Putamen (tissue), 1 donor: ENCODE data around the gene WNK2.

Source experiments
- DNase-seq: peaks from one replicate; pipeline ENCODE4 v3.0.0-alpha.2; 2016; ENCODE audit warnings: low spot score

Gene WNK2

GRCh38 chr9:93255494-93255867 lies 71.5 kb downstream of the WNK2 start:
- DNase-seq = no peak

DNA sequence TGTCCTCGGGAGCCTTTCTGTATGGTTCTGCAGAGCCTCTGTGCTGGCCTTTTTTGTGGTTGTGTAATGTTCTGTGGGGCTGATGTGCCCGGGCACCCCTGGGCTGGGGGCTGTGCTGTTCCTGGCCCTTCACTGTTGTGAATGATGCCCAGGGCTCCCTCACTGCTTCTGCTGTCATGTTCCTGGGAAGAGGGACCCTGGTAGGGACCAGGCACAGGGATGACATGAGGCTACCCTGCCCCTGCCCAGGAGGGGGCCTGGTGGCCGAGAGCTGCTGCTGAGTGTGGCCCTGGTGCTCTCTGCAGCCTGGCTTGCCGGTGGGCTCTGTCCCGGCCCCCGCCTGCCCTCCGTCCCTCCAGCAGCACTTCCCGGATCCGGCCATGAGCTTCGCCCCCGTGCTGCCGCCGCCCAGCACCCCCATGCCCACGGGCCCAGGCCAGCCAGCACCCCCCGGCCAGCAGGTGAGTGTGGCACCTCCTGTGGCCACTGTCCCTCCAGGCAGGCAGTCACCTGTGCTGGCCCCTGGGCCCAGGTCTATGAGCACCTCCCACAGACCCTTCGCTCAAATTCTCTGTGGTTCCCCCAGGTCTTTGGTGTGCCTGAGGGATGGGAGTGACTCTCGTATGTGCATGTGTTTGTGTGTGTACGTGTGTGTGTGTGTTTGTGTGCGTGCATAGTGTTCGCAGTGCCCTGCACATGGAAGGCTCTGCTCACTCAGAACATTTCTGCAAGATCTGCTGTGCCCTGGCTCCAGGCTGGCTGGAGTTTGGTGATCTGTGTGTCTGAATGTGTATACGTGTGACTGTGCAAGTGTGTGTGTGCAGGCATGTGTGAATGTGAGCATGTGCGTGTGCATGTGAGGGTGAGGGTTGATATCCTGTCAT lies 72.3 kb downstream of the WNK2 start:
- DNase-seq = no peak

- no peak for DNase-seq
These were observed 73.2 kb downstream of the WNK2 start for GRCh38 chr9:93256878-93257807.

DNA sequence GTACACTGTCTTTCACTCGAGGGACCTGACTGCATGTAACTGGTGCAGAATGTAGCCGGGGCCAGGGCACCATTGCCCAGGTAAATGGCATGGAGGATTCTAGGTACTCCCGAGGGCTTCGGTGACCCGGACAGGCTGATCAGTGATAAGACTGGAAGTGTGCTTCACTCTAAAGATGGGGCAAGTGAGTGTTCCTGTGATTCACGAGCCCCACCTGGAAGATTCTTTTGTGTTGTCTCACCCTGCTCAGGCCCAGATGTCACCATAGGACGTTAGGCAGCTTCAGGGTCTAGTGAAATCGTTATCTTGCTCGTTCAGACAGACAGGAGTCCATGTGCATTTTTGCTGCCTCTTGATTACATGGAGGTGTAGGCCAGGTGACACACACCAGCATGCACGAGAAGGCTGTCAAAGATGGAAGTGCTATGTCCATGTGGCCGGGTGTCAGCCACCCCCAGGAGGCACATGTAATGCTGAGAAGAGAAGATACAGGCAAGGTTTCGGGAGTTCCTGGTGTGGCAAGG lies 73.9 kb downstream of the WNK2 start:
- no peak for DNase-seq

DNA sequence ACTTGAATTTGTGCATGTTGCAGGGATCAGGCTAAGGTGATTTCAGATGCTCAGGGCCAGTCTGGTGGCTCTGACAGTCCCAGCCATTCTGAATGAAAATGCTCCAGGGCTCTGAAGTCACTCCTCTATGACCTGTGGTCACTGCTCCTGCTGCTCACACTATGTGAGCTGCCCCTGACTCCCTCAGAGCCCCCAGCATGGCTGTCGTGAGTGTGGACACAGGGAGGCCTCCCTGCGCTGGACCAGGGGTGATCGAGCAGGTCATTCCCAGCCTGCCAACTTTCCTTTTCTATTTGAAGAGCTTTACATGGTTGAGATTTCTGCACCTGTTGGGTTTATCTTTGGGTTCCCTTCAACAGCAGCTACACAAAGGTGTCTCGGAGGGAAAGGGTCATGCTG lies 74.5 kb downstream of the WNK2 start:
- no peak for DNase-seq

- no peak for DNase-seq
These were observed 75.0 kb downstream of the WNK2 start for GRCh38 chr9:93258818-93259489.

DNA sequence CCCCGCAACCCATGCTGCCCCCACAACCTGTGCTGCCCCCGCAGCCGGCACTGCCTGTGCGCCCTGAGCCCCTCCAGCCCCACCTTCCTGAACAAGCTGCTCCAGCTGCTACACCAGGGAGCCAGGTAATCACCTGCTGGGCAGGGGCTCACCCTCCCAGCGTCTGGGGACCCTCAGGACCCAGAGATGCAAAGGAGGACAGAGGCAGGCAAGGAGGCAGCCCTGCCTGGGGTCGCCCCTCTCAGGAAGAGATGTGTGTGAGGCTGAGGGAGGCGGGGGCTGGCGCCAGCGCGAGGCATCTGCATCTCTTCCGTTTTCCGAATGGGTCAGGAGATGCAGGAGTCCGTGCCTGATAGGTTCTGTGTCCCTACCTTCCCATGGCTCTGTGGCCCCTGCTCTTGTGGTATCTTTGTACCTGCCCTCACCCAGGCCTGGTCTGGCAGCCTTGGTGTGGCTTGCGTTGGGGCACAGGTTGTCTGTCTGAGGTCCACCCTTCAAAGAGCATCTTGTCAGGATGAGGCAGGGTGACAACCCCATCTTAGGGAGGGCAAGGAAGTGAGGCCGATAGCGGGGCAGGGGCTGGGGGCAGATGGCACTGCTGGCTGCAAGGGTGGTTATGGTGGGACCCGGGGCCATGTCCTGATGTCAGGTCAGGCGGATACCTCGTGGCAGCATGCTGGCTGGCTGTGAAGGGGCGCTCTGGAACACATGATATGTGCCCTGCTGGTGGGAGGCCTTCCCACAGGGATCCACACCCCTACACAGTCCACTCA lies 75.7 kb downstream of the WNK2 start:
- no peak for DNase-seq

DNA sequence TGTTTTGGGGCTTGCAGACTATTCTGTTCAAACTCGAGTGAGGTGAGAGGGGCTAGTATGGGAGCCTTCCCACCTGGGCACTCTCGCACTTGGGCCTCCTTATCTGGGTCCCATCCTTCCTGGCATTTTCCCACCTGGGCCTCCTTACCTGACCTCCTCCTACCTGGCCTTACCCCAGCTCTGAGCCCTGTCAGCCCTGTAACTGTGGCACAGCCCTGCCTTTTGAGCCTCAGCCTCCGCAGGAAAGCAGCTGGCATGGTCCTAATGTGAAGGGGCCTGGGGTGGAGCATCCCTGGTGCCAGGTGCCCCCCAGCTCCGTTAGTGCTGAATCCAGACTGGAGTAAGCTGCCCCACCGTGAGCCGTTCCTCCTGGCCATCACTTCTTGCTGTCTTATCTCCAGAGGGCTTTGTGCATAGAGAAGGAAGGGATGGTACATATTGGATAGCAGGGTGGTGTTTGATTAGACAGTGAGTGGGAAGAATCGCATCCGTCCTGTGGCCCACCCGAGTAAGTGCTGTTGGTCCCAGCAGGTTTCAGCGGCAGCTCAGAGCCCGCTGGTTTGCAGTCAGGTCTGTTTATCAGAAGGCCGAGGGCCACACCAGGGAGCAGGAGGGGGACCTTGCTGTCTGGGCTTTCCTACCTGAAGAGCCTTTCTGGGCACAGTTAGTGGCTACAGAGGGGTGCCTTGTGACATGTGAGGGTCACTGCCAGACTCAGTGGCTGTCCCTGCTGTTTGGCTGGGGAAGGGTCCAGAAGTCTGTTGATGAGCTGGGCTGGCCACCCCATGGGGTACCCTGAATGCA lies 76.5 kb downstream of the WNK2 start:
- DNase-seq = no peak

DNA sequence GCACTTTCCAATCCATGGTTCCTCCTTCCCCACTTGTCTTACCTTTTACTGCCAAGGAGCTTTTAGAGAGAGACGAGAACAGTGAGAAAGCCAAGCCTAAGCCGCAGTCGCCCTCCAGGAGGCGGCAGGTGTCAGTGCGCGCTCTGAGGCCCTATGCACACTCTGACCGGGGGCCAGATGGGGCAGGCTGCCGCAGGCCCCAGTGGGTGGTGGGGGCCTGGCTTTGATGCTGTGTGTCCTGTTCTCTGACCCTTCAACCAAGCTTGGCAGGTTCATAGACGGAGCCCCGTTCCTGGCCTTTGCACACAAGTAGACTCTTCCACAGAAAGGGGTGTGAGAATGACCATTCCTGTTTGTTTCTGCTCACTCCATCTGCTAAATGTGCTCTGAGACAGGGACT lies 77.3 kb downstream of the WNK2 start:
- no peak for DNase-seq

GRCh38 chr9:93261735-93262523 lies 78.0 kb downstream of the WNK2 start:
- DNase-seq = no peak

- DNase-seq = no peak
These were observed 78.8 kb downstream of the WNK2 start for GRCh38 chr9:93262537-93263310.

- no peak for DNase-seq
These were observed 79.6 kb downstream of the WNK2 start for GRCh38 chr9:93263334-93264229.

DNA sequence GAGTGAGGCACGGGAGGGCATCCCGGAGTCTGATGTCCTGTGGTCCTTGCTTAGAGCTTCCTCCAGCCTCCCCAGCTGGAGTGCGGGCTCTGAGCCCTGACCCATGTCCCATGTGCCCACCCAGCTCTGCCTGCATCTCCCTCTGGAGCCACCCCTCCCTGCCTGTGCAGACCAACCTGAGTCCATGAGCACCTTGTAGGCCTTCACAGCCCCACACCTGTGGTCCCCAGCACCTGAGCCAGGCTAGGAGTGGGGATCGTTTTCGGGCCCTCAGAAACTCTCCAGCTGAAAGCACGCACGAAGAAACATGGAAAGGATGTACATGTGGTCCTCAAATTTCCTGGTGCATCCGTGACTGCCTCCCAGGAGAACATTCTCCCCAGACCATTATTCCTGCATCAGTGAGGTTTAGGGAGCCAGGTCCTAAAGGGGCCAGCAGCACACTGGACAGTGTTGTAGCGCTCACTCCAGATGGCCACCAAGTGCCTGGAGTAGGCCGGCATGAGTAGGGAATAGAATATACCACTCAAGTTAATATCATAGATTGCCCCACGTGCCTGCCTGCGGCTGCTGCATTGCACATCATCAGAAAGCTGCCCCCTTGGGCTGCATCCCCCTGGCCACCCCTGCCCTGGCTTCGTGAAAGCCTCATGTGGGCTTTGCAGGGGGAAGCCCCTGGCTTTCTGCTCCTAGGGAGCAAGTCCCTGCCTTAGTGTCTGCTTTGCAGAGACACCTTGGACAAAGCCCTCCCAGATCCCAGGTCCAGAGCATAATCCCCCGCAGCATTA lies 80.6 kb downstream of the WNK2 start:
- no peak for DNase-seq

DNA sequence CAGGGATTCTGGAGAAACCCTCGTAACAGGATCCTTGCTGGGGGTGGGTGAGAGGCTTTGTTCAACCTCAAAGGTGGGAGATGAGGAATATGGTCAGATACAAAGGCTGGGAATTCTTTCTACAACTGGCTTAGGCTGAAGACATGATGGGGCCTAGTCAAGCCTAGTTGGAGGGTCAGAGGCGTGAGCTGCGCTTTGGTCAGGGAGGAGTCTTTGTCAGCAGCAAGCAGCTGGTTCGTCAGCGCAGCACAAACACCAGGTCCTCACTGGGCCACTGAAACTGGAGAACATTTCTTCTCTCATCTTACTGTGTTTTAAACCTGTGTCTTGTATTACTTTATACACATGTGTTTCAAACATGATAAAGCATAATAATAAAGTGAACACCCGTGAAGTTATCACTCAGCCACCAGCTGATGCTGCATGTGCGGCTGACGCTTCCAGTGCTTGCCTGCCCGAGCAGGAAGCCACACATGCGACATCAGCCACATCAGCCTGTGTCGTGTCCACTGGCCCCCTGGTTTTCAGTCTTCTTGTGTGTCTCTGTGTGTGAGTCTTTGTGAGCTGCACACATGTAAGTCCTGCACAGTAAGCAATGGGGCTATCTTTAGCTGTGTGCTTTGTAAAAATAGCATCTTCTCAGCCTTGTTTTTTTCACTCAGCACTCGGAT lies 81.5 kb downstream of the WNK2 start:
- no peak for DNase-seq

DNA sequence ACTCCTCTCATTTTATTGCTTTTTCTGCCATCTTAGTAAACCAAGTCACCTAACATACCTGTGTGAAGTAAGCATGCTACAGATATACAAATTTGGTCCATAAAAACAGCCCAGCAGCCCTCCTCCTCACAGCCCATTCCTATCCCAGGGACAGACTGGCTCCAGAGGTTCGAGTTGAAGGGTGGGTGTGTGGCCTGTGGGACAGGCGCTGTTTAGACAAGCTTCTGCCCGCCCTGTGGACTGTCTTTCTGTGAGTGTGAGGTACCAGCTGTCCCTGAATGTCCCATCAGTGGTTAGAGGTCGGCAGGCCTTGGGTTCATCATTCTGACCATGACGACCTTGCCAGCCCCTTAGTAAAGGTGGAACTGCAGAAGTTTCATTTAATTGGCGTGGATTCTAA lies 82.0 kb downstream of the WNK2 start:
- DNase-seq = no peak

DNA sequence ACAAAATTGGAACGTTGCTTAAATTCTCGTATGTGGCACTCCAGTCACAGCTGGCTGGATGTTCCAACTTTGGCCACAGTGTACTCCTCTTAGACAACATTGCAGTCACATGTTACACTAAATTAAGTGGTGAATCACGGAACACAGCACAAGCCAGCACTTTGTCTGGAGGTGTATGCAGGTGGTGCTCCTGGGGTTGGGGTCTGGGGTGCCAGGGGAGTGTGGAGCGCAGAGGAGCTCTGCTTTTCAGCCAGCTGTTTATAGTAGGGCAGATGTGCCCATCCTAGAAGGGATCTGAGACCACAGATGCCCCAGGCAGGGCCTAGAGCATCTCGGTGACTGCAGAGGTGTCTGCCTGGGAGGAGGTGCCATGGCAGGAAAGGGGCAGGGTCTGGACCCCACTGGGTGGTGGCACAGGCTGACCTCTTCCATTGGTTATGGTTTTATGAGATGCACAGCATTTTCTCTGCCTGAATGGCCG lies 82.6 kb downstream of the WNK2 start:
- DNase-seq = no peak
